ENCODE measurements around the gene BLTP3B.

GRCh38 chr12:100187068-100187467 is 44.4 kb upstream of the BLTP3B start:
- TF ChIP-seq SPEN (CRISPR knock-in tag; IDR thresholded peaks at IDR 0.05; ENCODE audit: low read depth): no peak
- TF ChIP-seq ZNF549 (CRISPR knock-in tag; IDR thresholded peaks at IDR 0.05): no peak
- TF ChIP-seq FOXK1 (CRISPR knock-in tag; IDR thresholded peaks at IDR 0.05; ENCODE audit: borderline replicate concordance, low read depth): no peak
- TF ChIP-seq ZNF530 (CRISPR knock-in tag; IDR thresholded peaks at IDR 0.05; ENCODE audit: low read depth): no peak
- TF ChIP-seq ZFP62 (CRISPR knock-in tag; IDR thresholded peaks at IDR 0.05): no peak
- TF ChIP-seq SOX6 (IDR thresholded peaks at IDR 0.05): no peak
- no peak for TF ChIP-seq SOX6 (CRISPR knock-in tag; IDR thresholded peaks at IDR 0.05)
- no peak for TF ChIP-seq ETV6 (CRISPR knock-in tag; conservative IDR thresholded peaks at IDR 0.05)
- no peak for TF ChIP-seq ZNF704 (CRISPR knock-in tag; IDR thresholded peaks at IDR 0.05; ENCODE audit: borderline replicate concordance)
- TF ChIP-seq SRSF1 (optimal IDR thresholded peaks at IDR 0.05; ENCODE audit: low read depth, low read length): no peak
- TF ChIP-seq JUNB (CRISPR knock-in tag; IDR thresholded peaks at IDR 0.05; ENCODE audit: borderline replicate concordance): no peak
- no peak for TF ChIP-seq ATF3 (CRISPR knock-in tag; IDR thresholded peaks at IDR 0.05)

All from HepG2 (cell line).